Fibroblast of lung (primary cell): Measurements from ENCODE around the gene ZNF681. TPM values are rescaled to one million over a fixed set of nuclear protein-coding genes. Genes with fewer than 3 reads are reported as not detected.

Experiments
- DNase-seq, 2 donors: peaks; one replicate each; pipeline versions ENCODE4 v3.0.0 to v3.0.0-alpha.2; 2010; ENCODE audit warnings: low read depth in 2 of 2
- H2AFZ ChIP-seq: 2 replicates; pipeline ENCODE4 v1.5.1; 2012; ENCODE audit warnings: low read length, control low read depth, inconsistent platforms
- H3K27ac ChIP-seq: 2 replicates; pipeline ENCODE4 v1.5.1; 2011; ENCODE audit warnings: low read length, control low read depth; ENCODE audit not compliant: insufficient read depth
- H3K27me3 ChIP-seq: 2 replicates; pipeline ENCODE4 v1.5.1; 2011; ENCODE audit warnings: mild to moderate bottlenecking, low read length; ENCODE audit not compliant: control insufficient read depth, insufficient read depth
- H3K36me3 ChIP-seq: 2 replicates; pipeline ENCODE4 v1.5.1; 2011; ENCODE audit warnings: low read length; ENCODE audit not compliant: control insufficient read depth, insufficient read depth
- H3K4me1 ChIP-seq: 2 replicates; pipeline ENCODE4 v1.5.1; 2011; ENCODE audit warnings: low read length; ENCODE audit not compliant: control insufficient read depth, insufficient read depth; ENCODE audit errors: extremely low read depth
- H3K4me2 ChIP-seq: 2 replicates; pipeline ENCODE4 v1.5.1; 2011; ENCODE audit warnings: low read length, control low read depth; ENCODE audit not compliant: insufficient read depth; ENCODE audit errors: extremely low read depth
- H3K4me3 ChIP-seq, 4 experiments: fragments of 200-600 bp in 1 of 4; sonication (generic) in 1 of 4; replicated peaks in 1 of 4; 2 replicates each; pipeline ENCODE4 v1.5.1; 2011 to 2016; ENCODE audit warnings: low read length in 4 of 4, low read depth in 3 of 4, mild to moderate bottlenecking in 3 of 4, control low read depth in 2 of 4, inconsistent platforms in 1 of 4, mixed read lengths in 1 of 4; ENCODE audit not compliant: insufficient read depth in 1 of 4; ENCODE audit errors: control extremely low read depth in 1 of 4
- H3K79me2 ChIP-seq: 2 replicates; pipeline ENCODE4 v1.5.1; 2012; ENCODE audit warnings: mild to moderate bottlenecking, low read length, inconsistent platforms; ENCODE audit not compliant: control insufficient read depth, insufficient read depth
- H3K9ac ChIP-seq: 2 replicates; pipeline ENCODE4 v1.5.1; 2011; ENCODE audit warnings: mild to moderate bottlenecking, low read length, control low read depth; ENCODE audit not compliant: insufficient read depth
- H3K9me3 ChIP-seq: 2 replicates; pipeline ENCODE4 v1.5.1; 2012; ENCODE audit warnings: low read depth, low read length; ENCODE audit not compliant: control insufficient read depth, insufficient read depth
- H4K20me1 ChIP-seq: 2 replicates; pipeline ENCODE4 v1.5.1; 2011; ENCODE audit warnings: low read length; ENCODE audit not compliant: control insufficient read depth, insufficient read depth; ENCODE audit errors: extremely low read depth
- CTCF ChIP-seq, 2 donors: IDR thresholded peaks in 1 of 2; conservative IDR thresholded peaks in 1 of 2; 1 replicate in 1 of 2; 2 replicates in 1 of 2; pipeline ENCODE4 v1.5.1; 2011 to 2012; ENCODE audit warnings: low read length in 2 of 2, control low read depth in 1 of 2, inconsistent platforms in 1 of 2, low read depth in 1 of 2, mild to moderate bottlenecking in 1 of 2
- EZH2 ChIP-seq: IDR thresholded peaks from 2 replicates; pipeline ENCODE4 v1.5.1; 2012; ENCODE audit warnings: low read length, control low read depth, mild to moderate bottlenecking; ENCODE audit errors: missing control alignments
- polyA plus RNA-seq, 2 donors: library from polyadenylated mRNA; depleted of rRNA in 1 of 2; stranded (reverse) in 1 of 2; unstranded in 1 of 2; fragments of >200 nt; gene quantifications; 2 replicates each; pipeline ENCODE4 v1.2.1, GENCODE V29; 2011 to 2012; ENCODE audit warnings: missing spikeins in 1 of 2
- total RNA-seq: library from RNA; depleted of rRNA; stranded (reverse); fragments of >200 nt; gene quantifications from 2 replicates; pipeline ENCODE4 v1.2.1, GENCODE V29; 2014

Gene ZNF681
- total and polyA plus RNA-seq, 2 donors (not counting 1 experiment from before 2014, with no cell fraction given): 0.43 to 0.66 TPM

GRCh38 chr19:23718802-23719201, 39.9 kb downstream of the ZNF681 start:
- Histone ChIP-seq H3K4me1 (no peaks in the 10 kb centered on the region), H3K27me3 (no peaks in the 10 kb centered on the region), H3K9me3 (no peaks in the 10 kb centered on the region), H3K4me3 (no peak overlapping the region), H3K36me3 (no peaks in the 10 kb centered on the region), H3K9ac (no peak overlapping the region), H2AFZ (no peak overlapping the region), H3K27ac (no peak overlapping the region), H3K79me2 (no peaks in the 10 kb centered on the region), H3K4me2 (no peak overlapping the region), H4K20me1 (no peaks in the 10 kb centered on the region)
- DNase-seq: no peak
- no peak for TF ChIP-seq CTCF (conservative IDR thresholded peaks at IDR 0.05 in 1 of 2, IDR thresholded peaks at IDR 0.05 in 1 of 2; ENCODE audit: low read depth in 1 of 2, low read length in 2 of 2)
- no peak for TF ChIP-seq EZH2

DNA sequence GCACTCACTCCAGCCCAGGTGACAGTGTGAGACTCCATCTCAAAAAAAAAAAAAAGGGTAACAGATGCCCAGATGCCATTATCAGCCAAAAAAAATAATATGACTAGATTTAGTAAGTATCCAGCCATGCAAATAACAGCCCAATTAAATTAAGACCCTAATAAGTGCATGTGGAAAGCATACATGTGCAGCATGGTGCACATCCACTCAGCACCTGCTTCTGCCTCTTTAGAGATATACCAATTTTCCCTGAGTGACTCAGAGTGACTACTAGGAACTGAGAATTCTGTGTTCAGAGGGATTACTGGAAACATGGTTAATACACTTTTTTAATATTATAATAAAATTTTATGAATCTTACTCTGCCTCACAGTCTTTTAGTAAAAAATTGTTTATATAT, 41.9 kb downstream of the ZNF681 start:
- Histone ChIP-seq H3K4me1 (no peaks in the 10 kb centered on the region), H3K9ac (no peak overlapping the region), H3K9me3 (no peaks in the 10 kb centered on the region), H3K4me2 (no peak overlapping the region), H4K20me1 (no peaks in the 10 kb centered on the region), H2AFZ (no peak overlapping the region), H3K4me3 (no peak overlapping the region), H3K36me3 (no peaks in the 10 kb centered on the region), H3K27ac (no peak overlapping the region), H3K27me3 (no peaks in the 10 kb centered on the region), H3K79me2 (no peaks in the 10 kb centered on the region)
- TF ChIP-seq CTCF (conservative IDR thresholded peaks at IDR 0.05 in 1 of 2, IDR thresholded peaks at IDR 0.05 in 1 of 2; ENCODE audit: low read depth in 1 of 2, low read length in 2 of 2) (no peak), EZH2 (no peak)
- DNase-seq: no peak

DNA sequence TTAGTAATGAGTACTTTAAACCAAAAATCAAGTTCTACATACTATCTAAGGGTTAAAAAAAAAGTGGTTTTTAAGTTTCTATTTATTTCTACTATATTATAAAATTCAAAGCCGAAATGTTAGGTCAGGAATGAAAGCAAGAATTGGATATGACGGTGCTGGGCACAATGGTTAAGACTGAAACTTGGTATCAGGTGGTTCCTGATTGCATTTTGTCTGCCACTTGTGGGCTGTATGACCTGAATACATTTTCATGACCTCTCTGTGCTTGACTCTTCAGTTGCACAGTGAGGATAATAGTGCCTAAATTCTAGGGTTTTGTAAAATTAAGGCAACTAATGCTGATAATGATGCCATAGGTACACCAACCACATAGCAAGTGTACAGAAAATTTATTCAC, 49.3 kb downstream of the ZNF681 start:
- Histone ChIP-seq H3K27ac (no peak overlapping the region), H4K20me1 (no peaks in the 10 kb centered on the region)
- TF ChIP-seq CTCF (conservative IDR thresholded peaks at IDR 0.05 in 1 of 2, IDR thresholded peaks at IDR 0.05 in 1 of 2; ENCODE audit: low read depth in 1 of 2, low read length in 2 of 2): no peak
- no peak for TF ChIP-seq EZH2

More for the DNA sequence above, 49.3 kb downstream of the ZNF681 start:
- Histone ChIP-seq H3K4me2 (no peak overlapping the region), H3K4me1 (no peaks in the 10 kb centered on the region), H3K4me3 (no peak overlapping the region), H2AFZ (no peak overlapping the region), H3K9me3 (no peaks in the 10 kb centered on the region), H3K36me3 (no peaks in the 10 kb centered on the region), H3K9ac (no peak overlapping the region), H3K27me3 (no peaks in the 10 kb centered on the region), H3K79me2 (no peaks in the 10 kb centered on the region)
- no peak for DNase-seq
